CD4-positive, alpha-beta memory T cell (primary cell): Measurements from ENCODE around the gene MRTO4. TPM values are rescaled to one million over a fixed set of nuclear protein-coding genes. Genes with fewer than 3 reads are reported as not detected.
A peak's percentile ranks its signal among the peaks of the same experiment; 100 is the strongest.
"Not testable (repeated sequence)": the region's sequence is repeated elsewhere in the genome, so short reads cannot be mapped to it uniquely, and the experiment has no call there.

Experiments used
- CTCF ChIA-PET: fragments of 350-600 bp; sonication (Branson Sonifier 250); formaldehyde crosslinking; loops from one replicate; lab custom pipeline; 2021; ENCODE audit warnings: inconsistent platforms; ENCODE audit not compliant: partially characterized antibody; lab: Charles Lee
- POLR2A ChIA-PET: fragments of 350-600 bp; sonication (Branson Sonifier 250); formaldehyde crosslinking; loops from one replicate; lab custom pipeline; 2021; ENCODE audit not compliant: partially characterized antibody; lab: Charles Lee
- DNase-seq, 5 donors: peaks; one replicate each; pipeline versions ENCODE4 v3.0.0 to v3.0.0-alpha.2; 2020 to 2022; ENCODE audit warnings: mixed read lengths in 1 of 5
- H3K27ac ChIP-seq: one replicate; pipeline ENCODE4 v1.7.0; 2013; ENCODE audit warnings: low read depth, low read length
- H3K27me3 ChIP-seq: 2 replicates; pipeline ENCODE4 v1.7.0; 2013; ENCODE audit warnings: mild to moderate bottlenecking, low read length, moderate library complexity; ENCODE audit not compliant: insufficient read depth
- H3K36me3 ChIP-seq: 2 replicates; pipeline ENCODE4 v1.7.0; 2013; ENCODE audit warnings: mild to moderate bottlenecking, low read length, moderate library complexity; ENCODE audit not compliant: insufficient read depth
- H3K4me1 ChIP-seq: 2 replicates; pipeline ENCODE4 v1.7.0; 2013; ENCODE audit warnings: mild to moderate bottlenecking, low read length, moderate library complexity; ENCODE audit not compliant: insufficient read depth
- H3K4me3 ChIP-seq, 2 donors: one replicate each; pipeline ENCODE4 v1.7.0; 2013; ENCODE audit warnings: low read length in 2 of 2, mild to moderate bottlenecking in 1 of 2
- H3K9me3 ChIP-seq, 2 donors: one replicate each; pipeline ENCODE4 v1.7.0; 2013; ENCODE audit warnings: low read length in 2 of 2, control low read depth in 1 of 2; ENCODE audit not compliant: control insufficient read depth in 1 of 2
- H3K27ac Mint-ChIP-seq, 7 donors: one replicate each; pipeline ENCODE4 v1.8.0; 2020 to 2021; ENCODE audit warnings: mixed read lengths in 7 of 7, mild to moderate bottlenecking in 6 of 7, inconsistent platforms in 3 of 7, moderate library complexity in 3 of 7
- H3K27me3 Mint-ChIP-seq, 2 donors: one replicate each; pipeline ENCODE4 v1.8.0; 2020 to 2021; ENCODE audit warnings: mixed read lengths in 2 of 2
- H3K36me3 Mint-ChIP-seq, 2 donors: one replicate each; pipeline ENCODE4 v1.8.0; 2020 to 2021; ENCODE audit warnings: mixed read lengths in 2 of 2, inconsistent platforms in 1 of 2, mild to moderate bottlenecking in 1 of 2
- H3K4me1 Mint-ChIP-seq, 4 donors: one replicate each; pipeline ENCODE4 v1.8.0; 2020 to 2021; ENCODE audit warnings: mixed read lengths in 4 of 4, mild to moderate bottlenecking in 1 of 4
- H3K4me3 Mint-ChIP-seq, 8 donors: one replicate each; pipeline ENCODE4 v1.8.0; 2020 to 2021; ENCODE audit warnings: mixed read lengths in 8 of 8, mild to moderate bottlenecking in 7 of 8, moderate library complexity in 6 of 8, inconsistent platforms in 3 of 8
- H3K9me3 Mint-ChIP-seq, 8 donors: one replicate each; pipeline ENCODE4 v1.8.0; 2020 to 2021; ENCODE audit warnings: mixed read lengths in 8 of 8, mild to moderate bottlenecking in 5 of 8, inconsistent platforms in 3 of 8, moderate library complexity in 1 of 8
- intact Hi-C: fragments of 100-400 bp; cut with micrococcal nuclease; formaldehyde crosslinking; loops from one replicate; pipeline ENCODE4 v1.15.1; 2023
- polyA plus RNA-seq, 2 donors: library from polyadenylated mRNA; unstranded; fragments of 300-500 nt; fragmentation: Illumina TruSeq; gene quantifications; one replicate each; pipeline ENCODE4 v1.2.3, GENCODE V29; 2021
- total RNA-seq, 2 experiments: library from RNA; stranded (reverse); gene quantifications; one replicate each; pipeline ENCODE4 v1.2.3, GENCODE V29; 2021

Gene MRTO4
- total and polyA plus RNA-seq, 4 experiments from 2014 or later: 14.1 to 23.7 (median 17.8) TPM

DNA sequence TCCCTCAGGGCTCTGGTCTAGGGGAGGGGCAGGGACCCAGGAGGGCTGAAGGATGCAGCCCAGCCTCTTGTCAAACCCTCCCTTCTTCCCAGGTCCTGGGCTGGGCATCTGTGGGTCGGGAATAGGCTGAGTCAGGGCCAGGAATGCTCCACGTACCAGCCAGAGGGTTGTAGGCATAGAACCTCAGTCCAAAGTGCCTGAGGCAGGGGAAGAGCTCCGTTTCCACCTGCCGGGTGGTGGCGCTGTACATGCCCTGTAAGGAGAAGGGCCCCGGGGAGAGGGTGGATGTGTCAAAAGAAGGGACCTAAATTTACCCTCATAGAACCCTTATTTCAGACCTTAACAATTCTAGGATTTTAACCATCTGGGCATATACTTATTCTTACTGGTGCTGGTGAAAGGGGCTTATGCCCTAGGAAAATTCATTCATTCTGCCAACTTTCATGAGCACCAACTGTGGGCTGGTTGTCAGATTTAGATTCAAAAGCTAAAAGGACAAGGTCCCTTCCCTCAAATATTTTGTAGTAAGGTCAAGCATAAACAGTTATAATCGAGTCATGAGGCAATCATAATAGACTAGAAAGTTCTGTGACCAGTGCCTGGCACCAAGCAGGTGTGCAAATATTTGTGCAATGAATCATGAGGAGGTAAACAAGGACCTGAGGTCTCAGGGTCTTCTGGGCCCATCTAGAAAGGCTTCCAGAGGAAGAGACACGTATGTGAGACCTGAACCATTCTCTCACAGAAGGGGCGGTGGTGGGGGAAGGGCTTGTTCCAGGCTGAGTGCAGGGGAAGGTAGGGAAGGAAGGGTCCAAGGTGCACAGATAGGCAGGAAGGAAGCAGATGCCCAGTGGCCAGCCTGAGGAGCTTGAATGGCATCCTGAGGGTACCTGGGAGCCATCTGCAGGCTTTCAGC, 18.1 kb downstream of the MRTO4 start:
- intact Hi-C loops, H3K4me1 Mint-ChIP-seq: not testable (repeated sequence)
- peaks cover 8 to 12% of the 10 kb centered on the region in 2 donors for H3K27me3 Mint-ChIP-seq

DNA sequence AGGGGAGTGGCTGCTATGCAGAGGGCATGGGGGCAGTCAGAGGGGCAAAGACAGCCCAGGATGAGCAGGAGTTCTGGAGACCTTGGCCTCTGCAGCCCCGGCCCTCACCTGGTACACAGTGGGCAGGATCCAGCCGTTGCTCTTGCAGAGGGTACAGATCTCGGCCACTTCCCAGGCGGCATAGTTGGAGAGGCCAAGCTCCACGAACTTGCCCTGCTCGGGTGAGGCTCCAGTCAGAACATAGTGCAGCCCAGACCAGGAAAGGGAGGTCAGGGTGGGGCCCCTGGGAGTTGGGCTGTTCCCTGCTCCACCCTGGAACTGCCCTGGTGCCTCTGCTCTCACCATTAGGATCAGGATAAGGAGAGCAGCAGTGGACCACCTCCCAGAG, 18.7 kb downstream of the MRTO4 start:
- H3K4me1 ChIP-seq, H3K9me3 ChIP-seq, H3K4me1 Mint-ChIP-seq, H3K36me3 ChIP-seq, H3K27me3 ChIP-seq, POLR2A ChIA-PET, H3K27ac ChIP-seq, H3K4me3 ChIP-seq, intact Hi-C loops, H3K4me3 Mint-ChIP-seq, H3K36me3 Mint-ChIP-seq, CTCF ChIA-PET, DNase-seq, H3K27ac Mint-ChIP-seq: not testable (repeated sequence)
- Mint-ChIP-seq H3K27me3 (peaks cover 8 to 12% of the 10 kb centered on the region in 2 donors), H3K9me3 (peaks cover 0 to 14% (median 3%) of the 10 kb centered on the region in 8 donors)

More for the DNA sequence above, 18.1 kb downstream of the MRTO4 start:
- H3K36me3 Mint-ChIP-seq, H3K36me3 ChIP-seq, H3K9me3 Mint-ChIP-seq, H3K27ac ChIP-seq, H3K4me3 Mint-ChIP-seq, H3K4me3 ChIP-seq, DNase-seq, H3K27ac Mint-ChIP-seq, H3K27me3 ChIP-seq, CTCF ChIA-PET, H3K9me3 ChIP-seq, POLR2A ChIA-PET, H3K4me1 ChIP-seq: not testable (repeated sequence)

DNA sequence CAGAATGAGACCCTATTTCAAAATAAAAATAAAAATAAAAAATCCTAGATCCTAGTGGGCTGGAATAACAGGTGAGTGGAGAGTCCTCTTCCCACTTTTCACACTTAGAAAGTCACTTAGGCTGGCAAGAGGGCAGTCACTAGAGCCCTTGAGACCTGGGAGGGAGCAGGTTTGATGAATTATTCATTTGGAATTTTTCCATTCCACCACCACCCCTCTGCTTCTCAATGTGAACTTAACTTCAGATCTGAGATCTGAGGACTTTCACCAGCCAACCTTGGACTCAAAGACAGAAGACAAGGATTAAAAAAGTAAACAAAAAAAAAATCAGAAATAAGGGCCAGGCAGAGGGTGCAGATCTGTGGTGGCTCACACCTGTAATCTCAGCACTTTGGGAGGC, 20.5 kb downstream of the MRTO4 start:
- H3K27me3 ChIP-seq: no peaks in the 10 kb centered on the region
- peaks cover 1 to 8% of the 10 kb centered on the region in 2 donors for H3K36me3 Mint-ChIP-seq
- no peak for DNase-seq
- intact Hi-C loops: no loop called here
- peaks cover 0 to 6% (median 1%) of the 10 kb centered on the region in 4 donors for H3K4me1 Mint-ChIP-seq
- peaks cover 0 to 16% (median 5%) of the 10 kb centered on the region in 8 donors for H3K9me3 Mint-ChIP-seq
- peaks cover 8 to 11% of the 10 kb centered on the region in 2 donors for H3K27me3 Mint-ChIP-seq
- H3K4me3 Mint-ChIP-seq: no peak overlapping the region
- no peaks in the 10 kb centered on the region for H3K4me1 ChIP-seq
- no peaks in the 10 kb centered on the region for H3K36me3 ChIP-seq
- H3K27ac Mint-ChIP-seq: no peak overlapping the region
- ChIA-PET POLR2A (no interaction called here), CTCF (no interaction called here)
- H3K27ac ChIP-seq: no peak overlapping the region
- no peaks in the 10 kb centered on the region for H3K9me3 ChIP-seq
- no peak overlapping the region for H3K4me3 ChIP-seq

DNA sequence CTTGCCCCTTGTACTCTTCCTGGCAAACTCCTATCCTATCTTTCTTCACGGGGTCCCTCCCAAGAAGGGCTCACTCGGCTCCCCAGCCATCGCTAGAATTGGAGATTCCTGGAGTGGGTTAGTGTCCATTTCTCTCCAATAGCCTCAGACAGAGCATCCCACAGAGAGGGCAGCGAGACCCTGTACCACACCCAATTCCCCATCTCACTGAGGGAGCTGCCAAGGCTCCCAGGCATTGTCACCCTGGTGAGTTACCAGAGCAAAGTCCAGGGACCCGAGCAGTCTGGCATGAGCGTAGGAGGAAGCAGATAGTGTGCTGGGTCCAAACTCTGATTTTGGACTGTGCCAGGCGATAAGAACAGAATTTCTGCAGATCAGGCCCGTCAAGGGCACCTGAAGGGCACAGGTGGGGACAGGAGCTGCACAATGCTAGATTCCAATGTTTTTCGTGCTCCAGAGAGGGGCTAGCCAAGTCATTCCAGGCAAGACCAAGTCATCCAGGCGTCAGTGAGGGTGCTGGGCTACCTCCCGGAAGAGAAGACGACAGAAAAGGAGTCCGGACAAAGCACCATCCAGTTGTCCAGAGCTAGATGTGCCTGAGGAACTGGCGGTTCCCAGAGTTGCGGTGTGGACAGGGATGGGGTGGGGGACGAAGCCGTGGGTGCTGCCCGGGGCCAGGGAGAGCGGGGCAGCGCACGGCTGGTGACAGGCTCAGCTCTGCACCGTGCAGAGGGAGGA, 21.7 kb downstream of the MRTO4 start:
- Mint-ChIP-seq H3K27me3 (peaks cover 8 to 11% of the 10 kb centered on the region in 2 donors), H3K27ac (no peak overlapping the region)
- CTCF ChIA-PET: no interaction called here

DNA sequence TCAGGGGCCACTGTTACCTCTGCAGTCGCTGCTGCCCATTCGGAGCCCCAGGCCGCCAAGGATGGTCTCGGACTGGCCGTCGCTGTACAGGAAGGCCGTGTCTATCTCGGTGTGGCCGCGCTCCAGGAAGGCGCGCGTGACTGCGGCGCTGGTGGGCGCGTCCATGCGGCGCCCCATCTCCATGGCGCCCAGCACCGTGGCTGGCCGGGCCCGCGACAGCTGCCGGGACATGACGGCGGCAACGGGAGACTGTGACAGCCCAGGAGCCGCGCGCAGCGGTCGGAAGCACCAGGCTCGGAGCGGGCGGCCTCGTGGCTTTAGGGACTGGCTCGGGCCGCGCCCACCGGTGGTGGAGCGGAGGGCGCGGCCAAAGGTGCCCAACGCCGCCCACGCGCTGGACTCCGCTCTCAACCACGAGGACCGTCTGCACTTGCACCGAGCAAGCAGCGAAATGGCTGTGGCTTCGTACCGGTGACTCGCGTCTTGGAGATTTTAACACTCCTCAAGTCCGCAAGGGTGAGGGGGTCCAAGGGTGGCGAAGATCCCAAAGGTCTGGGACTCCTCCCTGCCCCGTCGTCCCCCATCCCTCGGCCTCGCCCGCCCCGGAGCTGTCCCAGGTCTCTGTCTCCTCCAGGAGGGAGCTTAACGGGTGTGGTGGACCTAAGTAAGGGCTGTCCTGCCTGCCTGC, 22.4 kb downstream of the MRTO4 start:
- DNase-seq, H3K27ac ChIP-seq, H3K27me3 ChIP-seq, H3K4me1 Mint-ChIP-seq, POLR2A ChIA-PET, H3K27ac Mint-ChIP-seq, intact Hi-C loops, H3K9me3 ChIP-seq, H3K4me1 ChIP-seq, H3K36me3 Mint-ChIP-seq, H3K4me3 ChIP-seq, CTCF ChIA-PET, H3K4me3 Mint-ChIP-seq, H3K36me3 ChIP-seq: not testable (repeated sequence)
- H3K9me3 Mint-ChIP-seq: peaks cover 0 to 16% (median 5%) of the 10 kb centered on the region in 8 donors
- H3K27me3 Mint-ChIP-seq: peaks cover 8 to 11% of the 10 kb centered on the region in 2 donors

More for the DNA sequence above, 21.7 kb downstream of the MRTO4 start:
- intact Hi-C loops: no loop called here
- Histone ChIP-seq H3K27ac (no peak overlapping the region), H3K36me3 (no peaks in the 10 kb centered on the region), H3K27me3 (no peaks in the 10 kb centered on the region), H3K4me3 (no peak overlapping the region), H3K4me1 (no peaks in the 10 kb centered on the region), H3K9me3 (no peaks in the 10 kb centered on the region)
- Mint-ChIP-seq H3K36me3 (peaks cover 1 to 8% of the 10 kb centered on the region in 2 donors), H3K9me3 (peaks cover 0 to 16% (median 5%) of the 10 kb centered on the region in 8 donors), H3K4me1 (peaks cover 0 to 6% (median 1%) of the 10 kb centered on the region in 4 donors), H3K4me3 (peak overlapping the region in 4 of 8 donors; percentile 2 to 32 (median 6))
- POLR2A ChIA-PET: no interaction called here
- no peak for DNase-seq

DNA sequence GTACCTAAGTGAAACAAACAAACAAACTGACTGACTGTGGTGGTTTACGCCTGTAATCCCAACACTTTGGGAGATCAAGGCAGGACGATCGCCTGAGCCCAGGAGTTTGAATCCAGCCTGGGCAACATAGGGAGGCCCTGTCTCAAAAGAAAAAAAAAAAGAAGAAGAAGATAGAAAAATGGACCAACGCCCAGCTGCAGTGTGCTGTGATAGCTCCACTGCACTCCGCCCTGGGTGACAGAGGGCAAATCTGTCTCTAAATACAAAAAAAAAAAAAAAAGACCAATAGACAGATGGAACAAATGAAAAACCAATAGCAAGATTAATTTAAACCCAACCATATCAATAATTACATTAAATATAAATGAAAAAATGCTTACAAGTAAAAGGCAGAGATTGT, 23.0 kb downstream of the MRTO4 start:
- H3K27ac ChIP-seq: no peak overlapping the region
- peaks cover 8 to 11% of the 10 kb centered on the region in 2 donors for H3K27me3 Mint-ChIP-seq
- no peaks in the 10 kb centered on the region for H3K36me3 ChIP-seq
- H3K9me3 Mint-ChIP-seq: peaks cover 0 to 16% (median 5%) of the 10 kb centered on the region in 8 donors
- H3K4me1 ChIP-seq: no peaks in the 10 kb centered on the region
- no peaks in the 10 kb centered on the region for H3K27me3 ChIP-seq
- POLR2A ChIA-PET: no interaction called here
- H3K27ac Mint-ChIP-seq: no peak overlapping the region
- intact Hi-C loops: no loop called here
- no peak for DNase-seq
- H3K4me3 Mint-ChIP-seq: no peak overlapping the region
- H3K4me1 Mint-ChIP-seq: peaks cover 0 to 6% (median 1%) of the 10 kb centered on the region in 4 donors
- H3K4me3 ChIP-seq: no peak overlapping the region
- peaks cover 1 to 8% of the 10 kb centered on the region in 2 donors for H3K36me3 Mint-ChIP-seq
- CTCF ChIA-PET: no interaction called here
- H3K9me3 ChIP-seq: no peaks in the 10 kb centered on the region

DNA sequence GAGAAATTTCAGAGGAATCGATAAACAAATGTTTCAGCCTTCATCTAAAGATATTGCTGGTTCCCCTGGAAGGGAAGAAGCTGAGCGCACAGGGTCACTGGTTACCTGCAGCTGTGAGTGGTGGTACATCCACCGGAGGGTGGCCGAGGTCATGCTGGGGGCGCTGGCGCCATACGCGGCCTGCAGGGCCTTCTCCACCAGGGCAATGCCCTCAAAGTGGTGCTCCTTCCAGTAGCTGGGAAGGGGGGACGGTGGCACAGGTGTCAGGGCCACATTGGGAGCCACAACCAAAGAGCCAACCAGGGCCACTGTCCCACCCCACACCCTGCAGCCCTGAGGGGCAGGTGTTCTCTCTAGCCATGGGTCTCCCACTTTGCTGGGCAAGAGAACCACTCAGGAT, 32.3 kb downstream of the MRTO4 start:
- no peak overlapping the region for H3K27ac ChIP-seq
- no peaks in the 10 kb centered on the region for H3K27me3 ChIP-seq
- Mint-ChIP-seq H3K27ac (no peak overlapping the region), H3K4me1 (peaks cover 0 to 5% (median 0%) of the 10 kb centered on the region in 4 donors), H3K4me3 (no peak overlapping the region), H3K36me3 (peaks cover 0 to 2% of the 10 kb centered on the region in 2 donors), H3K9me3 (no peaks in the 10 kb centered on the region), H3K27me3 (peaks cover 0 to 4% of the 10 kb centered on the region in 2 donors)
- peaks cover 2% of the 10 kb centered on the region for H3K4me1 ChIP-seq
- H3K36me3 ChIP-seq: no peaks in the 10 kb centered on the region
- ChIA-PET CTCF (no interaction called here), POLR2A (no interaction called here)
- intact Hi-C loops: no loop called here
- H3K4me3 ChIP-seq: no peak overlapping the region
- DNase-seq: no peak
- no peaks in the 10 kb centered on the region for H3K9me3 ChIP-seq
